K562 (cell line): Measurements from ENCODE around the gene LZTFL1. TPM values are rescaled to one million over a fixed set of nuclear protein-coding genes. Genes with fewer than 3 reads are reported as not detected.

Experiments
- ATAC-seq: fragments of 200-7000 bp; cut with Tn5 transposase; 3 replicates; pipeline ENCODE4 v1.9.1; 2020; ENCODE audit warnings: moderate library complexity
- BruUV-seq: library from RNA; stranded (reverse); fragments of 400-500 nt; replicated peaks from 2 replicates; lab custom pipeline; 2021; lab: Mats Ljungman, UMichigan
- CTCF ChIA-PET: fragments of 300-600 bp; formaldehyde crosslinking; extraction: SDS; loops from one replicate; lab custom pipeline; 2021; ENCODE audit warnings: low intra/inter-chr PET ratio; lab: Yijun Ruan, JAX
- POLR2A ChIA-PET: fragments of 300-600, 350-650 bp; sonication (Branson Sonifier 250); formaldehyde crosslinking; extraction: SDS; loops from one replicate; lab custom pipeline; 2021; ENCODE audit warnings: antibody characterized with exemption, inconsistent platforms; lab: Yijun Ruan, JAX
- DNase-seq, 4 experiments: peaks; one replicate each; pipeline versions ENCODE4 v3.0.0 to v3.0.0-alpha.2; 2011 to 2018; ENCODE audit warnings: low spot score in 3 of 4, mixed read lengths in 3 of 4; ENCODE audit errors: extremely low read depth in 1 of 4
- FAIRE-seq: peaks from 2 replicates; lab custom pipeline; 2011; peaks lifted over from hg19 to GRCh38; lab: Jason Lieb, UNC
- H2AFZ ChIP-seq: 2 replicates; pipeline ENCODE4 v1.6.0; 2011; ENCODE audit warnings: low read depth, low read length, control low read depth, inconsistent platforms
- H3K27ac ChIP-seq: fragments of 200-600 bp; 3 replicates; pipeline ENCODE4 v1.8.0; 2011; ENCODE audit warnings: low read depth, mild to moderate bottlenecking, control low read depth, inconsistent platforms, low read length, moderate library complexity, mixed read lengths; ENCODE audit errors: extremely low read depth
- H3K27me3 ChIP-seq, 2 experiments: fragments of 300-600 bp in 1 of 2; 2 replicates in 1 of 2; 3 replicates in 1 of 2; pipeline versions ENCODE4 v1.6.0 to v1.8.0; 2011; ENCODE audit warnings: inconsistent platforms in 2 of 2, low read length in 2 of 2, mild to moderate bottlenecking in 1 of 2, mixed read lengths in 1 of 2, moderate library complexity in 1 of 2; ENCODE audit not compliant: control insufficient read depth in 2 of 2, insufficient read depth in 2 of 2
- H3K36me3 ChIP-seq: fragments of 300-600 bp; 3 replicates; pipeline ENCODE4 v1.8.0; 2011; ENCODE audit warnings: mild to moderate bottlenecking, low read length, inconsistent platforms; ENCODE audit not compliant: control insufficient read depth, insufficient read depth
- H3K4me1 ChIP-seq, 2 experiments: fragments of 200-600 bp in 1 of 2; replicated peaks in 1 of 2; 2 replicates in 1 of 2; 3 replicates in 1 of 2; pipeline versions ENCODE4 v1.5.1 to v1.8.0; 2011; ENCODE audit warnings: inconsistent platforms in 2 of 2, low read length in 2 of 2, mild to moderate bottlenecking in 1 of 2, mixed read lengths in 1 of 2, moderate library complexity in 1 of 2; ENCODE audit not compliant: control insufficient read depth in 2 of 2, insufficient read depth in 2 of 2
- H3K4me2 ChIP-seq: 2 replicates; pipeline ENCODE4 v1.6.1; 2011; ENCODE audit warnings: low read length, control low read depth, inconsistent platforms, mixed read lengths; ENCODE audit not compliant: insufficient read depth
- H3K4me3 ChIP-seq: fragments of 200-600 bp; sonication (generic), shearing (Covaris generic); 2 replicates; pipeline ENCODE4 v1.5.1; 2016; ENCODE audit warnings: control low read depth, inconsistent platforms
- H3K79me2 ChIP-seq: fragments of 200-600 bp; 3 replicates; pipeline ENCODE4 v1.8.0; 2011; ENCODE audit warnings: low read length, inconsistent platforms; ENCODE audit not compliant: control insufficient read depth, insufficient read depth
- H3K9ac ChIP-seq, 2 experiments: 2 replicates each; pipeline versions ENCODE4 v1.6.0 to v1.6.1; 2011; ENCODE audit warnings: low read depth in 2 of 2, low read length in 2 of 2, control low read depth in 1 of 2, inconsistent platforms in 1 of 2, mild to moderate bottlenecking in 1 of 2, mixed read lengths in 1 of 2; ENCODE audit not compliant: insufficient read depth in 1 of 2
- H3K9me1 ChIP-seq: one replicate; pipeline ENCODE4 v1.6.0; 2011; ENCODE audit warnings: inconsistent platforms, mild to moderate bottlenecking, low read length, moderate library complexity; ENCODE audit not compliant: control insufficient read depth, insufficient read depth
- H3K9me3 ChIP-seq: replicated peaks from 2 replicates; pipeline ENCODE4 v1.5.1; 2011; ENCODE audit warnings: low read depth, low read length, inconsistent platforms; ENCODE audit not compliant: control insufficient read depth, insufficient read depth
- H4K20me1 ChIP-seq: replicated peaks from 2 replicates; pipeline ENCODE4 v1.6.1; 2011; ENCODE audit warnings: low read length, inconsistent platforms, mixed read lengths; ENCODE audit not compliant: control insufficient read depth, insufficient read depth
- E2F5 ChIP-seq: sonication (generic); formaldehyde crosslinking; IDR thresholded peaks from 2 replicates; pipeline ENCODE4 v1.8.0; 2022; ENCODE audit warnings: mild to moderate bottlenecking, missing genetic modification reagents
- GTF2A2 ChIP-seq: IDR thresholded peaks from 2 replicates; pipeline ENCODE4 v1.6.1; 2016; ENCODE audit warnings: mild to moderate bottlenecking, missing genetic modification characterization, missing compliant biosample characterization
- NCOA6 ChIP-seq: fragments of 450-650 bp; IDR thresholded peaks from 2 replicates; pipeline ENCODE4 v1.6.1; 2017; ENCODE audit warnings: mild to moderate bottlenecking
- NR2F6 ChIP-seq: fragments of 450-650 bp; formaldehyde crosslinking; IDR thresholded peaks from 2 replicates; pipeline ENCODE4 v1.4.0; 2020; ENCODE audit warnings: mild to moderate bottlenecking
- PRDM10 ChIP-seq: fragments of 450-650 bp; IDR thresholded peaks from 2 replicates; pipeline ENCODE4 v1.6.1; 2018; ENCODE audit not compliant: partially characterized antibody
- PRMT5 ChIP-seq: sonication (generic); formaldehyde crosslinking; IDR thresholded peaks from 2 replicates; pipeline ENCODE4 v1.5.0; 2020; ENCODE audit warnings: missing genetic modification reagents
- RBM15 ChIP-seq: fragments of 200-400 bp; formaldehyde crosslinking; IDR thresholded peaks from 2 replicates; pipeline ENCODE4 v1.6.1; 2018; ENCODE audit warnings: mild to moderate bottlenecking, low read length, moderate library complexity; ENCODE audit not compliant: insufficient read depth
- RFX5 ChIP-seq: IDR thresholded peaks from 2 replicates; pipeline ENCODE4 v1.6.1; 2011; ENCODE audit warnings: low read depth, mild to moderate bottlenecking, improper control_type of control experiment, low read length
- RHOXF2B ChIP-seq: fragments of 250-450 bp; sonication (Bioruptor Pico); conservative IDR thresholded peaks from 2 replicates; pipeline ENCODE4 v1.5.1; 2021
- SAFB ChIP-seq: fragments of 200-400 bp; formaldehyde crosslinking; IDR thresholded peaks from 2 replicates; pipeline ENCODE4 v1.6.1; 2017; ENCODE audit warnings: low read depth, low read length, borderline replicate concordance
- SLC30A9 ChIP-seq: fragments of 250-450 bp; sonication (Bioruptor Pico); IDR thresholded peaks from 2 replicates; pipeline ENCODE4 v1.8.0; 2022; ENCODE audit warnings: mild to moderate bottlenecking, moderate library complexity
- SMAD1 ChIP-seq: fragments of 150-350 bp; IDR thresholded peaks from 2 replicates; pipeline ENCODE4 v1.6.1; 2014; ENCODE audit warnings: low read length, low read depth; ENCODE audit not compliant: partially characterized antibody
- SMARCA4 ChIP-seq: fragments of 450-650 bp; IDR thresholded peaks from 2 replicates; pipeline ENCODE4 v1.6.1; 2016
- SMARCA5 ChIP-seq: fragments of 450-650 bp; IDR thresholded peaks from 2 replicates; pipeline ENCODE4 v1.6.1; 2016
- SOX6 ChIP-seq: fragments of 450-650 bp; IDR thresholded peaks from 2 replicates; pipeline ENCODE4 v1.6.1; 2014; ENCODE audit warnings: mild to moderate bottlenecking
- TEAD1 ChIP-seq, 2 experiments: fragments of 450-650 bp in 1 of 2; sonication (generic) in 1 of 2; formaldehyde crosslinking; IDR thresholded peaks; 2 replicates each; pipeline versions ENCODE4 v1.4.0 to v1.8.0; 2020 to 2022; ENCODE audit warnings: mild to moderate bottlenecking in 2 of 2, missing genetic modification reagents in 1 of 2
- TRIM24 ChIP-seq, 2 experiments: fragments of 450-650 bp; IDR thresholded peaks; 2 replicates each; pipeline ENCODE4 v1.6.1; 2016
- ZC3H8 ChIP-seq: fragments of 450-650 bp; IDR thresholded peaks from 2 replicates; pipeline ENCODE4 v1.6.1; 2017
- ZNF133 ChIP-seq: fragments of 250-450 bp; sonication (Bioruptor Pico); IDR thresholded peaks from 2 replicates; pipeline ENCODE4 v1.4.0; 2020; ENCODE audit warnings: mild to moderate bottlenecking
- ZNF253 ChIP-seq: fragments of 250-450 bp; sonication (Bioruptor Pico); conservative IDR thresholded peaks from 2 replicates; pipeline ENCODE4 v1.6.1; 2021; ENCODE audit warnings: mild to moderate bottlenecking
- WGBS: fragments of 100-300 bp; shearing (Covaris generic); methylation state at CpG from one replicate; pipeline ENCODE4 v1.1.6; 2016; ENCODE audit warnings: low coverage, mixed read lengths; ENCODE audit not compliant: insufficient coverage; ENCODE audit errors: missing lambda C conversion rate; 5-methylcytosine and 5-hydroxymethylcytosine counted together
- in situ Hi-C: fragments of 300-500 bp; cut with MboI; formaldehyde crosslinking; loops from 4 replicates; pipeline ENCODE4 v1.15.0; 2018; ENCODE audit warnings: inconsistent platforms, mixed read lengths
- intact Hi-C: fragments of 100-400 bp; cut with micrococcal nuclease; formaldehyde crosslinking; loops from 2 replicates; pipeline ENCODE4 v1.14.2; 2022
- polyA plus RNA-seq, 8 experiments: library from polyadenylated mRNA; depleted of rRNA in 4 of 8; stranded (reverse) in 5 of 8; unstranded in 3 of 8; fragments of >200 nt; fragmentation: Nextera tagmentation in 2 of 8; fragmentation: Illumina TruSeq in 1 of 8; extraction: Ambion mirVana in 2 of 8; extraction: Trizol in 1 of 8; gene quantifications; 2 replicates each; pipeline versions ENCODE4 v1.2.1 to v1.2.3, GENCODE V29; 2011 to 2014; ENCODE audit warnings: inconsistent platforms in 1 of 8, missing spikeins in 1 of 8
- total RNA-seq, 7 experiments: library from RNA; depleted of rRNA in 6 of 7; stranded (reverse); fragments of >200 nt in 6 of 7; fragmentation: Illumina TruSeq in 2 of 7; extraction: Trizol in 2 of 7; gene quantifications; 2 replicates each; pipeline versions ENCODE4 v1.2.1 to v1.2.3, GENCODE V29; 2011 to 2021; ENCODE audit warnings: low replicate concordance in 1 of 7
- TF ChIP-seq, protein P1 (sequence below): sonication (generic); formaldehyde crosslinking; IDR thresholded peaks from 2 replicates; pipeline ENCODE4 v1.9.0; 2022; ENCODE audit warnings: mild to moderate bottlenecking, missing genetic modification reagents

The LZTFL1 gene
- total and polyA plus RNA-seq, 9 of the 15 experiments (the other 6 are each of a cell fraction or from before 2014, with no cell fraction given) = 10.7 to 33.7 (median 15.3) TPM

GRCh38 chr3:45880725-45881077 lies 38.8 kb upstream of the LZTFL1 start (continued):
- no peak for TF ChIP-seq PRDM10
- no peak for TF ChIP-seq TEAD1 (CRISPR knock-in tag; IDR thresholded peaks at IDR 0.05)
- TF ChIP-seq, protein P1, sequence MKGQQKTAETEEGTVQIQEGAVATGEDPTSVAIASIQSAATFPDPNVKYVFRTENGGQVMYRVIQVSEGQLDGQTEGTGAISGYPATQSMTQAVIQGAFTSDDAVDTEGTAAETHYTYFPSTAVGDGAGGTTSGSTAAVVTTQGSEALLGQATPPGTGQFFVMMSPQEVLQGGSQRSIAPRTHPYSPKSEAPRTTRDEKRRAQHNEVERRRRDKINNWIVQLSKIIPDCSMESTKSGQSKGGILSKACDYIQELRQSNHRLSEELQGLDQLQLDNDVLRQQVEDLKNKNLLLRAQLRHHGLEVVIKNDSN (CRISPR knock-in tag) = no peak
- TF ChIP-seq ZNF133 (CRISPR knock-in tag) = no peak
- no peak for TF ChIP-seq GTF2A2
- no peak for TF ChIP-seq SMAD1

- intact Hi-C loops (no loop called here), in situ Hi-C loops (no loop called here)
- H3K9ac ChIP-seq = no peak overlapping the region
- ATAC-seq (no peak), FAIRE-seq (no peak), DNase-seq (no peak)
- no peaks in the 10 kb centered on the region for H4K20me1 ChIP-seq
- H3K79me2 ChIP-seq = no peaks in the 10 kb centered on the region
- no peaks in the 10 kb centered on the region for H3K36me3 ChIP-seq
- no peaks in the 10 kb centered on the region; a peak in 1 of 5 replicates for H3K27me3 ChIP-seq
- H3K4me3 ChIP-seq = no peak overlapping the region
- H2AFZ ChIP-seq = no peak overlapping the region
- no TSS peak for BruUV-seq
- H3K9me1 ChIP-seq = no peaks in the 10 kb centered on the region
- POLR2A ChIA-PET = interaction anchor here (0.6 to 1.9 kb wide), 4 partner anchors 9 to 1995 kb away, joined by 3 to 4 read pairs (median 4); no protein-coding TSS in a partner anchor
- H3K4me2 ChIP-seq = no peak overlapping the region
- CTCF ChIA-PET = no interaction called here
- peaks cover 19 to 23% of the 10 kb centered on the region in 2 experiments; a peak in 4 of 5 replicates for H3K4me1 ChIP-seq
- H3K9me3 ChIP-seq = no peaks in the 10 kb centered on the region
- WGBS = 32% methylated on average over 2 of the region's 2 CpGs
- H3K27ac ChIP-seq = no peak overlapping the region
- TF ChIP-seq RBM15 = no peak
- no peak for TF ChIP-seq SMARCA4
- no peak for TF ChIP-seq E2F5
- TF ChIP-seq RFX5 = no peak
- no peak for TF ChIP-seq ZC3H8
- TF ChIP-seq NCOA6 = no peak
- no peak for TF ChIP-seq PRMT5 (CRISPR knock-in tag)
- TF ChIP-seq ZNF253 = no peak
- no peak for TF ChIP-seq SOX6
- no peak for TF ChIP-seq TRIM24 (IDR thresholded peaks at IDR 0.05)
- TF ChIP-seq SAFB = no peak
- no peak for TF ChIP-seq SMARCA5
- TF ChIP-seq NR2F6 = no peak
- no peak for TF ChIP-seq SLC30A9 (CRISPR knock-in tag)
- TF ChIP-seq RHOXF2B (CRISPR knock-in tag) = no peak
These were observed 36.2 kb upstream of the LZTFL1 start for GRCh38 chr3:45878124-45878523.
